ENCODE data around the gene INTS14.
"Not testable (repeated sequence)": the region's sequence is repeated elsewhere in the genome, so short reads cannot be mapped to it uniquely, and the experiment has no call there.

The INTS14 gene

DNA sequence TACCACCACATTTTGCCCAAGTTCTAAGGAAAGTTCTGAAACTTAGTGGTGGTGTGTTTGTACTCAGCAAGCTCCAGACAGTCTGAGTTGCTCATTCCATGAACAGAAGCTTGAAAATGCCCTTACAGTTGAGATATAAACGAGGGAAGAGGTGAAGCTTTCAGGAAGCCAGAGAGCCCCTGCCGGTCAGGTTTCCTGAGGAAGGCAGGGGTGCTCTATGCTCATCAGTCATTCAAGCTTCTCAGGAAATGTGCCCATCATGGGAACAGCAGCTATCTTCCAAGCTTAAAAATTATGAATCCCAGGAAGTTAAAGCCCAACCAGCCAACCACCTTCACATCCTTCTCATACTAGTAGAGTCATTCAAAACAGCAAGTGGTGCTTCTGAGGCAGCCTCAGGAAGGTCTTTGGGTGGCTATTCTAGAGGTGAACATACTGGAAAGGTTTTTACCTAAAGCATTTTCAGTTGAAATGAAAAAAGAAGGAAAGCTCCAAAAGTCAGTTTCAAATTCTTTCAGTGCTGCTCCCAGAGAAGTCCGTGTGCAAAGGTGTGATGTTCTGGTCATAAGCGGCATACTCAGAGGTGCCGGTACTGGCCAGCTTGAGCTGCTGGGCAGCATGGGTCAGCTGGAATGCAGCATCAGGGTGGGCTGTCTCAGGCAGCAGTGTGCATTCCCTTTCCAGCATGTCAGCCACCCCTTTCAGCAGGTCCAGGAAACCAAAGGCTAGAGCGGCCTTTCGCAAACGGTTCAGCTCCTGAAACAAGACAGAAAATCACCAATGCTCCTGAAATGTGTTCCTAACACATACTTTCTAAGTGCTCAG is 31.8 kb downstream of the INTS14 start:
- no peak for DNase-seq (ENCODE audit: low read depth in 3 of 3)

GRCh38 chr15:65577129-65577996 is 33.6 kb downstream of the INTS14 start:
- DNase-seq (ENCODE audit: low read depth in 3 of 3) = no peak

- no peak for DNase-seq (ENCODE audit: low read depth in 3 of 3)
Measured at GRCh38 chr15:65576664-65577063, 34.3 kb downstream of the INTS14 start.

- no peak for DNase-seq (ENCODE audit: low read depth in 3 of 3)
Measured at GRCh38 chr15:65571971-65572370, 39.0 kb downstream of the INTS14 start.

DNA sequence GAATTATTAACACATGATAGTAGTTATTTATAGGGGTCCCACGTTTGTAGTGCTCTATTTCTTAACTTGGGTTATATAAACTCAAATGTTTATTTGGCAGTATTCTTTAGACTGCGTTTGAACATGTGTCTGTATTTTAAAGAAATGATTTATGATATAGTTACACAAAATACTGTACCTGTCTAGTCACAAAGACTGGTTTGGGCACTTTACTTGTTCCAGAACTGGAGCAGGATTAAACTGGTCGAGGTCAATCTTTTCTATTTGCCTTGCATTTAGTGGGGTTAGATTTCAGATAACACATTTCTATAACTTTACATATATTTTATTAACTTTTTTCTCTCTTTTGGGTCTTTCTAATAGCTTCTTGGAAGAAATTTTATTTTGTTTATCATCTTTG is 41.2 kb downstream of the INTS14 start:
- DNase-seq (ENCODE audit: low read depth in 3 of 3) = no peak

- DNase-seq (ENCODE audit: low read depth in 3 of 3) = no peak
Measured at GRCh38 chr15:65561934-65562333, 49.0 kb downstream of the INTS14 start.

DNA sequence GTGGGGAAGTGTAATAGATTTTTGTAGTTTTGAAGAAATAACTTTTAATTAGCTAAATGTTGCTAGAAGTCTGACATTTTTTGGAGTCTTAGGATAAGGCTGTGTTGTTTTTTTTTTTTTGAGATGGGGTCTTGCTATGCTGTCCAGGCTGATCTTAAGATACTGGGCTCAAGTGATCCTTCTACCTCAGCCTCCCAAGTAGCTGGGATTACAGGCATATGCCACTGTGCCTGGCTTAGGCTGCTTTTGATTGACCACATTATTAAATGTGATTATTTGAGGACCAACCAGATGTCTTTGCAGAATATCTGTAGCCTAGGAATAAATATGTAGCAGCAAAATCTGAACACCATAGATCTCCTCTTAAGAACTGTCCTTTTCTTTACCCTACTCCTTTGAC is 51.0 kb downstream of the INTS14 start:
- no peak for DNase-seq (ENCODE audit: low read depth in 3 of 3)

- no peak for DNase-seq (ENCODE audit: low read depth in 3 of 3)
Measured at GRCh38 chr15:65558997-65559760, 51.8 kb downstream of the INTS14 start.

- no peak for DNase-seq (ENCODE audit: low read depth in 3 of 3)
Measured at GRCh38 chr15:65558336-65558735, 52.6 kb downstream of the INTS14 start.

DNA sequence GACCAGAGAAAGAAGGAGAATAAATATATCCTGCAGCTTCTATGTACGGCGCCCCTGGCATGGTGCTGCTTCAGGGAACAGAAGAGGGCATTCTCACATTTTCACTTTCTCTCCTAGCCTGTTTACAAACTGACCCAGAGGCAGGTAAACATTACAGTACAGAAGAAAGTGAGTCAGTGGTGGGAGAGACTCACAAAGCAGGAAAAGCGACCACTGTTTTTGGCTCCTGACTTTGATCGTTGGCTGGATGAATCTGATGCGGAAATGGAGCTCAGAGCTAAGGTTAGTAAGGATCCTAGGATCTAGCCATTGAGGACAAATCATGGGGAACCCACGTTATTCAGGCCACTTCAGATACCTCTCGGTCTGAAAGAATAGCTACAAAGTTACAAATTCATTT is 54.3 kb downstream of the INTS14 start:
- no peak for DNase-seq (ENCODE audit: low read depth in 3 of 3)

DNA sequence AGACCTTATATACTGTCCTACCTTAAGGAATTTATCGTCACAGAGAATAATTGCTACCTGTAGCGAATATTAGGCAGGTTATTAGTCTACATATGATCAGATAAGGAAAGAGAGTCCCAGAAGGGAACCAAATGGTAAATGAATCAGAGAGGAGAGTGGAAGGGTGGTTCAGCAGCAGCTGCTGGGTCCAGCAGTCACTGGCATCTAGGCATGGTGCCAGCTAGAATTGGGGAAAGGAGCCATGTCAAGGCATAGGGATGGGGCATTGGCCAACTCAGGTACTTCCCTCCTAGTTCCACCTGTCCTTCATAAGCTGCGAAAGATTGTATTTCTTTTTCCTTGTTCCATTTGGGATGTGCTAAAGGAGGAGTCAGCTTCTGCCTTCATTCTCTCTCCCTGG is 57.2 kb downstream of the INTS14 start:
- DNase-seq (ENCODE audit: low read depth in 3 of 3) = no peak

GRCh38 chr15:65552851-65553250 is 58.1 kb downstream of the INTS14 start:
- not testable (repeated sequence) for DNase-seq (ENCODE audit: low read depth in 3 of 3)

DNA sequence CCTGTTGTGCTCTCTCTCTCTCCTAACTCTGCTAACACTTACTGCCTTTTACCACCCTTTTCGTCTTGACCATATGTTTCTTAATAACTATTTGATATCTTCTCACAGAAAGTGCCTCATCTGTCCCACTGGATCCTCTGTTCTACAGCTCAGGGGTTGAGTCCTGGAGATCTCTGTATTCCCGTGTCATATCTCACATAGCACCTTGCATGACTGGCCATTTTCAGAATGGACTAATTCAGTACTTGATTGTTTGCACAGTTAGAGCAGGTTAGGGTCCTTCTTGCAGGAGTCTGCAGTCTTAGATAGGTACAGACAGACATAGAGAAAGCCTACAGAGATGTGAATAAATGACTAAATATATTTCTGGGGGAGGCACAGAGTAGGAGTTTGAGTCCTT is 59.7 kb downstream of the INTS14 start:
- no peak for DNase-seq (ENCODE audit: low read depth in 3 of 3)

GRCh38 chr15:65550681-65551098 is 60.2 kb downstream of the INTS14 start:
- no peak for DNase-seq (ENCODE audit: low read depth in 3 of 3)

DNA sequence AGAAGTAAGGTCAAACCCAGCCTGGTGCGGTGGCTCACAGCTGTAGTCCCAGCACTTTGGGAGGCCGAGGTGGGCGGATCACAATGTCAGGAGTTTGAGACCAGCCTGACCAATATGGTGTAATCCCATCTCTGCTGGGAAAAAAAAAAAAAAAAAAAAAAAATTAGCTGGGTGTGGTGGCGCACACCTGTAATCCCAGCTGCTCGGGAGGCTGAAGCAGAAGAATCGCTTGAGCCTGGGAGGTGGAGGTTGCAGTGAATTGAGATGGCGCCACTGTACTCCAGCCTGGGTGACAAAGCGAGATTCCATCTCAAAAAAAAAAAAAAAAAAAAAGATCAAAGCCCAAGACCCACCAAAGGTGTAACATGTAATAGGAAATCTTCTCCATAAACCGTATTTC is 61.6 kb downstream of the INTS14 start:
- DNase-seq (ENCODE audit: low read depth in 3 of 3) = not testable (repeated sequence)

DNA sequence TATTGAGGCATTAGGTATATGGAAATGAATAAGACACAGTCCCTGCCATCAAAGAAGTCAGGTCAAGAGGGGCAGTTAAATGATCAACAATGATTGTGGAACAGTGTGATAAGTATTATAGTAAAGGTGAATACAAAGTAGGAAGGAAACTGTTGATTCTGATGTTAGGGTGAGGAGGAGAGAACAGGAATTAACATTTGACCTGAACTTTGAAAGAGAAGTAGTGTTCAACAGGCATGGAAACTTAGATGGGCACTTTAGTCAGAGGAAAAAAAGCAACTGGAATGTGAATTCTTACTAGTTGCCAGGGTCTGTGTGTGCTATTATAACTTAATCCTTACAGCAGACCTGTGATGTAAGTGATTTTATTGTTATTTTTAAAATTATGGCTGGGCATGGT is 63.1 kb downstream of the INTS14 start:
- DNase-seq (ENCODE audit: low read depth in 3 of 3) = no peak

GRCh38 chr15:65541231-65541820 is 69.6 kb downstream of the INTS14 start:
- DNase-seq (ENCODE audit: low read depth in 3 of 3) = no peak

DNA sequence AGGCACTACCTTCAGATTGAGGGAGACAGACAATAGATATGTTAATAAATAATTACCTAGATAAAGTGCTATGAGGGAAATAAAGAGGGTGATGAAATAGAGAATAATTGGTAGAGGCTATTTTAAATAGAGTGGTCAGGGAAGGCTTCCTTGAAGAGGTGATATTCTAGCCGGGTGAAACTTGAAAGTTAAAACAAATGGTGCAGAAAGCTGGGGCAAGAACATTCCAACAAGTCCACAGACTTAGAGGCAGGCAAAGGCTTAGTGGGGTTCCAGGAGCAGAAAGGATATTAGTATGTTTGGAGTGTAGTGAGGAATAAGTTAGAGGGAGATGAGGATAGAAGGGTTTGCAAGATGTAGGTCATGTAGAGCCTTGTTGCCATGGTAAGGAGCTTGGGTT is 70.6 kb downstream of the INTS14 start:
- no peak for DNase-seq (ENCODE audit: low read depth in 3 of 3)

DNA sequence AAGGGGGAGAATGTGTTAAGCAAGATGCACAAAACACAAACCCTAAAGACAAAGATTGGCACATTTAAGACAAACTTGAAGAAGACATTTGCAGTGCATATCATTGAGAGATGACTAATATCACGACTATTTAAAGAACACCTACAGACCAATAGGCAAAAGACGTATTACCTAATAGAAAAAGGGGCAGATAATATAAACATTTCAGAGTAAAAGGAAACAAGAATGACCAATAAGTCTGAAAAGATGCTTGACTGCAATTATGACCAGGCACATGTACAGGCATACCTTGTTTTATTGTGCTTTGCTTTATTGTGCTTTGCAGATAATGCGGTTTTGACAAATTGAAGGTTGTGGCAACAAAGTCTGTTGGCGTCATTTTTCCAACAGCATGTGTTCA is 75.7 kb downstream of the INTS14 start:
- DNase-seq (ENCODE audit: low read depth in 3 of 3) = no peak

DNA sequence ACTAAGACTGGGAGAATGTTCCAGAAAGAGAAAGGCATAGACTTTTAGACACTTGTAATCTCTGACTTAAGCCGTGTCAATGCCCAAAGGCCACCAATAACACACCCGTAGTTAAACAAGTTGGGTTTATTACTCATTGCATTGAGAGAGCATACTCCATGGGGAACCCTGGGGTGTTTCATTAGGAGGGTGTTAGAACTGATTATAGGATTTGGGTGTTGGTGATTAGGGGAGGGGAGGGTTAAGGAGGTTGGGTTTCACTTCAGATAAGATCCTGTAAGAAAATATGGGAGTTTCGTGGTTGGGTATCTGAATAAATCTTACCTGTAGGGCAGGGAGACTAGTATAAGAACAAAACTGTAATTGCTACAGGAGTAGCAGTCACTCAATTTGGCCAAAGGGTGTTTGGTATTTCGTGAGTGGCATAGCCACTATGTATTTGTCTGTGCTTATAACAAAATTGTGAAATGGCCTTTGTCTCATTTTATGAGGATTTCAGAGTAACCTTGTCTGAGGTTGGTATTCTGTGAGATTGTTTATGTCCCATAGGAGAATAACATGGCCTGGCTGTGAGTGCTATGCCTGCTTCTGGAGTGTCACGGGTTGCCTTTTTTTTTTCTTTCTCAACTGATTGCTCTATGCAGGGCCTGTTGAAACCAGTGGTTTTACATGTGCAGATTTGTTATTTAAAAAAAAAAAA is 77.7 kb downstream of the INTS14 start:
- DNase-seq (ENCODE audit: low read depth in 3 of 3) = no peak

DNA sequence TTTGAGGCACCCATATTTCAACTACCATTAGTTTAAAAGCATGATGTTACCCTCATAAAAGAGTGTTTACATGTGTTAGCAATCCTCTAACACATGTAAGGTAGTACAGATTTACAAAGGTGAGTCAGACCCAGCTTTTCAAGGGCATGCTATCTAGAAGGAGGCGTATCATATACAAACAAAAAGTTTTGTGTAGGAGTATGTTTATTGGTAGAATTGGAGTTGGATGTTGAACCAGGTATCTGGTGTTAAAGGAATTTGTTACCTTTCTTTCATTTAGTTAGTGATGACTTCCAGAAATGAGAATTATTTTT is 78.2 kb downstream of the INTS14 start:
- no peak for DNase-seq (ENCODE audit: low read depth in 3 of 3)

Measured in stimulated activated CD4-positive, alpha-beta T cell treated with anti-CD3 and anti-CD28 coated beads, TNF-alpha, amount 100 ng/mL, for 24 hours (primary cell).